Liver (tissue), 9 donors: ENCODE results near the gene CKAP5. TPM values are rescaled to one million over a fixed set of nuclear protein-coding genes. Genes with fewer than 3 reads are reported as not detected.
A peak's percentile ranks its signal among the peaks of the same experiment; 100 is the strongest.

ENCODE experiments used
- DNase-seq: peaks from one replicate; pipeline ENCODE4 v3.0.0-alpha.2; 2017; ENCODE audit warnings: low spot score
- H3K27ac ChIP-seq, 2 donors: one replicate each; pipeline ENCODE4 v1.7.0; 2013; ENCODE audit warnings: inconsistent platforms in 2 of 2, low read length in 2 of 2, control low read depth in 1 of 2, low read depth in 1 of 2, mild to moderate bottlenecking in 1 of 2
- H3K27me3 ChIP-seq, 4 donors: one replicate each; pipeline versions ENCODE4 v1.6.1 to v1.7.0; 2013; ENCODE audit warnings: low read length in 3 of 4, inconsistent platforms in 1 of 4, mild to moderate bottlenecking in 1 of 4, moderate library complexity in 1 of 4; ENCODE audit not compliant: control insufficient read depth in 4 of 4, insufficient read depth in 4 of 4
- H3K36me3 ChIP-seq, 4 donors: one replicate each; pipeline versions ENCODE4 v1.6.1 to v1.7.0; 2013; ENCODE audit warnings: low read length in 3 of 4, mild to moderate bottlenecking in 3 of 4, low read depth in 1 of 4, moderate library complexity in 1 of 4; ENCODE audit not compliant: control insufficient read depth in 4 of 4, insufficient read depth in 3 of 4
- H3K4me1 ChIP-seq, 4 donors: one replicate each; pipeline versions ENCODE4 v1.6.1 to v1.7.0; 2013; ENCODE audit warnings: low read length in 3 of 4, mild to moderate bottlenecking in 3 of 4, moderate library complexity in 1 of 4; ENCODE audit not compliant: control insufficient read depth in 4 of 4, insufficient read depth in 4 of 4
- H3K4me3 ChIP-seq, 3 donors: one replicate each; pipeline versions ENCODE4 v1.6.1 to v1.7.0; 2013; ENCODE audit warnings: low read length in 3 of 3, control low read depth in 1 of 3, low read depth in 1 of 3, mild to moderate bottlenecking in 1 of 3
- H3K9ac ChIP-seq, 2 donors: one replicate each; pipeline ENCODE4 v1.7.0; 2013; ENCODE audit warnings: low read length in 2 of 2, mild to moderate bottlenecking in 2 of 2, moderate library complexity in 2 of 2, control low read depth in 1 of 2, low read depth in 1 of 2
- H3K9me3 ChIP-seq, 4 donors: one replicate each; pipeline versions ENCODE4 v1.6.1 to v1.7.0; 2013; ENCODE audit warnings: low read length in 3 of 4; ENCODE audit not compliant: control insufficient read depth in 4 of 4
- ATF3 ChIP-seq: IDR thresholded peaks from 2 replicates; pipeline ENCODE4 v1.6.1; 2016; ENCODE audit warnings: antibody characterized with exemption
- EGR1 ChIP-seq, 2 donors: IDR thresholded peaks; 2 replicates each; pipeline ENCODE4 v1.6.1; 2016 to 2018; ENCODE audit warnings: antibody characterized with exemption in 2 of 2, low read depth in 2 of 2
- FOXA1 ChIP-seq: IDR thresholded peaks from 2 replicates; pipeline ENCODE4 v1.6.1; 2016; ENCODE audit warnings: antibody characterized with exemption
- FOXA2 ChIP-seq: IDR thresholded peaks from 2 replicates; pipeline ENCODE4 v1.6.1; 2016; ENCODE audit warnings: antibody characterized with exemption
- HNF4A ChIP-seq, 2 donors: conservative IDR thresholded peaks; 2 replicates each; pipeline ENCODE4 v1.6.1; 2016; ENCODE audit warnings: antibody characterized with exemption in 2 of 2, mild to moderate bottlenecking in 2 of 2
- JUND ChIP-seq, 2 donors: IDR thresholded peaks; 2 replicates each; pipeline ENCODE4 v1.6.1; 2016; ENCODE audit warnings: antibody characterized with exemption in 2 of 2
- NR2F2 ChIP-seq: IDR thresholded peaks from 2 replicates; pipeline ENCODE4 v1.6.1; 2016; ENCODE audit warnings: antibody characterized with exemption
- RAD21 ChIP-seq, 2 donors: IDR thresholded peaks; 2 replicates each; pipeline ENCODE4 v1.6.1; 2016; ENCODE audit warnings: antibody characterized with exemption in 2 of 2, mild to moderate bottlenecking in 2 of 2
- RXRA ChIP-seq, 2 donors: IDR thresholded peaks; 2 replicates each; pipeline ENCODE4 v1.6.1; 2017 to 2018; ENCODE audit warnings: antibody characterized with exemption in 2 of 2, mild to moderate bottlenecking in 1 of 2
- SP1 ChIP-seq: IDR thresholded peaks from 2 replicates; pipeline ENCODE4 v1.6.1; 2018; ENCODE audit warnings: antibody characterized with exemption, mild to moderate bottlenecking
- TAF1 ChIP-seq: conservative IDR thresholded peaks from 2 replicates; pipeline ENCODE4 v1.6.1; 2016; ENCODE audit warnings: antibody characterized with exemption, mild to moderate bottlenecking
- YY1 ChIP-seq: IDR thresholded peaks from 2 replicates; pipeline ENCODE4 v1.6.1; 2016; ENCODE audit warnings: antibody characterized with exemption, mild to moderate bottlenecking
- ZBTB33 ChIP-seq: IDR thresholded peaks from 2 replicates; pipeline ENCODE4 v1.6.1; 2016; ENCODE audit warnings: antibody characterized with exemption
- WGBS: extraction: QIAGEN DNeasy Blood & Tissue Kit; methylation state at CpG from one replicate; pipeline ENCODE4 v1.1.7; 2013; 5-methylcytosine and 5-hydroxymethylcytosine counted together
- polyA plus RNA-seq, 2 donors: library from polyadenylated mRNA; stranded (reverse) in 1 of 2; unstranded in 1 of 2; fragments of 200-250 nt in 1 of 2; fragments of >200 nt in 1 of 2; fragmentation: Nextera tagmentation in 1 of 2; extraction: Ambion mirVana in 1 of 2; gene quantifications; one replicate each; pipeline versions ENCODE4 v1.2.1 to v1.2.3, GENCODE V29; 2013 to 2015
- total RNA-seq, 2 donors: library from RNA; depleted of rRNA; stranded (reverse); fragments of >200 nt; gene quantifications; one replicate each; pipeline ENCODE4 v1.2.3, GENCODE V29; 2014
- TF ChIP-seq, protein P1 (sequence below): IDR thresholded peaks from 2 replicates; pipeline ENCODE4 v1.6.1; 2016; ENCODE audit warnings: antibody characterized with exemption
- TF ChIP-seq, protein P2 (sequence below): fragments of 150-350 bp; IDR thresholded peaks from 2 replicates; pipeline ENCODE4 v1.5.1; 2017; ENCODE audit warnings: improper control_type of control experiment, low read depth, low read length; ENCODE audit not compliant: missing input control
- TF ChIP-seq, protein P3 (sequence below): IDR thresholded peaks from 2 replicates; pipeline ENCODE4 v1.6.1; 2016; ENCODE audit warnings: antibody characterized with exemption, mild to moderate bottlenecking
- donor health status: healthy.
- donor health status: healthy.
- donor health status: healthy.
- donor health status: healthy.
- donor health status: healthy.

The CKAP5 gene
- total and polyA plus RNA-seq, 4 donors = 6.1 to 70.4 (median 15.4) TPM

GRCh38 chr11:46706886-46707285 is 139.2 kb downstream of the CKAP5 start:
- Histone ChIP-seq H3K27me3 (no peaks in the 10 kb centered on the region), H3K27ac (no peak overlapping the region), H3K4me1 (peaks cover 0 to 20% (median 13%) of the 10 kb centered on the region in 4 donors), H3K9me3 (no peaks in the 10 kb centered on the region), H3K9ac (no peak overlapping the region), H3K36me3 (peaks cover 12 to 44% (median 34%) of the 10 kb centered on the region in 4 donors), H3K4me3 (no peak overlapping the region)
- 92% methylated on average over 7 of the region's 7 CpGs for WGBS
- no peak for TF ChIP-seq ZBTB33
- no peak for TF ChIP-seq NR2F2
- TF ChIP-seq RXRA (IDR thresholded peaks at IDR 0.05) = no peak
- no peak for TF ChIP-seq ATF3
- TF ChIP-seq, protein P1, sequence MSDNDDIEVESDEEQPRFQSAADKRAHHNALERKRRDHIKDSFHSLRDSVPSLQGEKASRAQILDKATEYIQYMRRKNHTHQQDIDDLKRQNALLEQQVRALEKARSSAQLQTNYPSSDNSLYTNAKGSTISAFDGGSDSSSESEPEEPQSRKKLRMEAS = no peak
- no peak for TF ChIP-seq YY1
- TF ChIP-seq, protein P2, sequence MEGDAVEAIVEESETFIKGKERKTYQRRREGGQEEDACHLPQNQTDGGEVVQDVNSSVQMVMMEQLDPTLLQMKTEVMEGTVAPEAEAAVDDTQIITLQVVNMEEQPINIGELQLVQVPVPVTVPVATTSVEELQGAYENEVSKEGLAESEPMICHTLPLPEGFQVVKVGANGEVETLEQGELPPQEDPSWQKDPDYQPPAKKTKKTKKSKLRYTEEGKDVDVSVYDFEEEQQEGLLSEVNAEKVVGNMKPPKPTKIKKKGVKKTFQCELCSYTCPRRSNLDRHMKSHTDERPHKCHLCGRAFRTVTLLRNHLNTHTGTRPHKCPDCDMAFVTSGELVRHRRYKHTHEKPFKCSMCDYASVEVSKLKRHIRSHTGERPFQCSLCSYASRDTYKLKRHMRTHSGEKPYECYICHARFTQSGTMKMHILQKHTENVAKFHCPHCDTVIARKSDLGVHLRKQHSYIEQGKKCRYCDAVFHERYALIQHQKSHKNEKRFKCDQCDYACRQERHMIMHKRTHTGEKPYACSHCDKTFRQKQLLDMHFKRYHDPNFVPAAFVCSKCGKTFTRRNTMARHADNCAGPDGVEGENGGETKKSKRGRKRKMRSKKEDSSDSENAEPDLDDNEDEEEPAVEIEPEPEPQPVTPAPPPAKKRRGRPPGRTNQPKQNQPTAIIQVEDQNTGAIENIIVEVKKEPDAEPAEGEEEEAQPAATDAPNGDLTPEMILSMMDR = no peak
- TF ChIP-seq RAD21 (IDR thresholded peaks at IDR 0.05) = no peak
- DNase-seq = no peak

- Histone ChIP-seq H3K4me3 (no peak overlapping the region), H3K9me3 (no peaks in the 10 kb centered on the region), H3K36me3 (peaks cover 12 to 44% (median 34%) of the 10 kb centered on the region in 4 donors), H3K27me3 (no peaks in the 10 kb centered on the region), H3K9ac (no peak overlapping the region), H3K27ac (no peak overlapping the region), H3K4me1 (peaks cover 0 to 21% (median 16%) of the 10 kb centered on the region in 4 donors)
- 98% methylated on average over 31 of the region's 31 CpGs for WGBS
- no peak for DNase-seq
- TF ChIP-seq HNF4A (conservative IDR thresholded peaks at IDR 0.05) (no peak), FOXA1 (no peak)
These were observed 140.9 kb downstream of the CKAP5 start for GRCh38 chr11:46705070-46705688.

- no peak for DNase-seq
- peaks cover 12 to 36% (median 30%) of the 10 kb centered on the region in 4 donors for H3K36me3 ChIP-seq
- under 1% methylated on average over 29 of the region's 29 CpGs for WGBS
- no peaks in the 10 kb centered on the region for H3K9me3 ChIP-seq
- no peaks in the 10 kb centered on the region for H3K27me3 ChIP-seq
- H3K9ac ChIP-seq = peak overlapping the region; percentile 58 to 65
- H3K4me1 ChIP-seq = peaks cover 8 to 52% (median 38%) of the 10 kb centered on the region in 4 donors
- H3K27ac ChIP-seq = peak overlapping the region; percentile 85
- H3K4me3 ChIP-seq = peak overlapping the region; percentile 85 to 98 (median 93)
- no peak for TF ChIP-seq TAF1
- TF ChIP-seq, protein P1 = no peak
- no peak for TF ChIP-seq FOXA2
- TF ChIP-seq JUND (IDR thresholded peaks at IDR 0.05) = no peak
- TF ChIP-seq RXRA (IDR thresholded peaks at IDR 0.05) = no peak
- TF ChIP-seq RAD21 (IDR thresholded peaks at IDR 0.05) = no peak
- TF ChIP-seq EGR1 (IDR thresholded peaks at IDR 0.05; ENCODE audit: low read depth in 2 of 2) = no peak
- TF ChIP-seq, protein P3, sequence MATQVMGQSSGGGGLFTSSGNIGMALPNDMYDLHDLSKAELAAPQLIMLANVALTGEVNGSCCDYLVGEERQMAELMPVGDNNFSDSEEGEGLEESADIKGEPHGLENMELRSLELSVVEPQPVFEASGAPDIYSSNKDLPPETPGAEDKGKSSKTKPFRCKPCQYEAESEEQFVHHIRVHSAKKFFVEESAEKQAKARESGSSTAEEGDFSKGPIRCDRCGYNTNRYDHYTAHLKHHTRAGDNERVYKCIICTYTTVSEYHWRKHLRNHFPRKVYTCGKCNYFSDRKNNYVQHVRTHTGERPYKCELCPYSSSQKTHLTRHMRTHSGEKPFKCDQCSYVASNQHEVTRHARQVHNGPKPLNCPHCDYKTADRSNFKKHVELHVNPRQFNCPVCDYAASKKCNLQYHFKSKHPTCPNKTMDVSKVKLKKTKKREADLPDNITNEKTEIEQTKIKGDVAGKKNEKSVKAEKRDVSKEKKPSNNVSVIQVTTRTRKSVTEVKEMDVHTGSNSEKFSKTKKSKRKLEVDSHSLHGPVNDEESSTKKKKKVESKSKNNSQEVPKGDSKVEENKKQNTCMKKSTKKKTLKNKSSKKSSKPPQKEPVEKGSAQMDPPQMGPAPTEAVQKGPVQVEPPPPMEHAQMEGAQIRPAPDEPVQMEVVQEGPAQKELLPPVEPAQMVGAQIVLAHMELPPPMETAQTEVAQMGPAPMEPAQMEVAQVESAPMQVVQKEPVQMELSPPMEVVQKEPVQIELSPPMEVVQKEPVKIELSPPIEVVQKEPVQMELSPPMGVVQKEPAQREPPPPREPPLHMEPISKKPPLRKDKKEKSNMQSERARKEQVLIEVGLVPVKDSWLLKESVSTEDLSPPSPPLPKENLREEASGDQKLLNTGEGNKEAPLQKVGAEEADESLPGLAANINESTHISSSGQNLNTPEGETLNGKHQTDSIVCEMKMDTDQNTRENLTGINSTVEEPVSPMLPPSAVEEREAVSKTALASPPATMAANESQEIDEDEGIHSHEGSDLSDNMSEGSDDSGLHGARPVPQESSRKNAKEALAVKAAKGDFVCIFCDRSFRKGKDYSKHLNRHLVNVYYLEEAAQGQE = no peak
- no peak for TF ChIP-seq FOXA1
- no peak for TF ChIP-seq SP1
- no peak for TF ChIP-seq YY1
- TF ChIP-seq ZBTB33 = no peak
- TF ChIP-seq HNF4A (conservative IDR thresholded peaks at IDR 0.05) = no peak
These were observed 144.9 kb downstream of the CKAP5 start for GRCh38 chr11:46701078-46701654.
